ENCODE measurements around the gene PM20D2.

PM20D2 gene

GRCh38 chr6:89145091-89145955 is 532 bp upstream of the PM20D2 start:
- DNase-seq: peak; percentile 21

GRCh38 chr6:89146718-89147700 is 1.2 kb downstream of the PM20D2 start:
- DNase-seq: peak; percentile 20

- DNase-seq: no peak
These were observed 2.3 kb downstream of the PM20D2 start for GRCh38 chr6:89148016-89148750.

DNA sequence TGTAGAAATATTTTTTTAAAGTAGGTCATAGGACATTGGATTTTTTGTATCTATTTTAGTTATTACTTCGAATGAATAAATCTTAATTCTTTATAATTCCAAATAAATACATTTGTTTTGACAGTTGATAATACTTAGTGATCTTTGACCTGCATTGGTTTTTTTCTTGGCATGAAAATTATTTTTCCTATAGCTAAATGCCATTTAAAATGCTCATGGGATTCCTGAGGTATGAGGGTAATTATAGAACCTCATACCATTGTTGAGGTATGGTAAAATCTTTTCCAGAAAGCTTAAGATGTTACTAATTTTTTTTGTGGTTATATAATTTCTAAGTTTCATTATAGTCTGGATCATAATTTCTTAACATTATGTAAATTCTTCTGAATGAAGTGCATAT is 8.3 kb downstream of the PM20D2 start:
- DNase-seq: no peak

GRCh38 chr6:89160331-89161092 is 14.7 kb downstream of the PM20D2 start:
- no peak for DNase-seq

DNA sequence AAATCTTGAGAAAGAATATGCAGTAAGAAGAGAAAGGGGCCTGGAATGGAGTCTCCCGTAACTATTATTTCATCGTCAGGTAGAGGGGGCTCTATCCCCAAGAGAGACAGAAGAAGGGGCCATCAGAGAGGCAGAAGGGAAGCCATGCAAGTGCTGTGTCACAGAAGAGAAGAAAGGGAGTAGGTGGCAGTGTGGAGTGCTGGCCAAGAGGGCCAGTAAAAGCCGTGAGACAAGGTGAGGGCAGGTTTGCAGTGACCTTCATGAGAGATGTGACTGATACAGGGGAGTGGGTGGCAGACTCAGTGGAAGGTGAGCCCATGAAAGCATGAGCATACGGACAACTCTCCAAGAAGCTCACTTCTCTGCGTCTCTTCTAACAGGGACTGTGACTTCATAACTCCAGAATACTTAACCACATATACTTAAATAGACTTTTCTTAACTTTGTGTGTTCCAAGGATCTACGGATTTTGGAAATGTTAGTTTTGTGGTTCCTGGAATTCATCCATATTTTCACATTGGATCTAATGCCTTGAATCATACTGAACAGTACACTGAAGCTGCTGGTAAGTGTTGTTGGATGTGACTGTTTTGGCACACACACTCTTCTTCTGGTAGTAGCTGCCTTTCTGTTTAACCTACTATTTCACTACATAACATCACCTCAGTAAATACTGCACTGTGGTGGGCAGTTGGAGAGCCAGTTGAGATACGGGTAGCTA is 15.6 kb downstream of the PM20D2 start:
- DNase-seq: no peak

DNA sequence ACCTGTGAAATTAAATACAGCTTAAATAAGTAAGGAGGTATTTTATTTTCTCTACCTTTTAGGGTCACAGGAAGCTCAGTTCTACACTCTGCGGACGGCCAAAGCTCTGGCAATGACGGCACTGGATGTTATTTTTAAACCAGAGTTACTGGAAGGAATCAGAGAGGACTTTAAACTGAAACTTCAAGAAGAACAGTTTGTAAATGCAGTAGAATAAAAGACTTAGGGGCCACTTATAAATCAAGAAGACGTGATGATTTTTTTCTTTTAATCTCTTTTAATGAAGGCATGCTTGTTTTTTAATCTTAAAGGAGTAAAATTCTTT is 16.2 kb downstream of the PM20D2 start:
- DNase-seq: no peak

DNA sequence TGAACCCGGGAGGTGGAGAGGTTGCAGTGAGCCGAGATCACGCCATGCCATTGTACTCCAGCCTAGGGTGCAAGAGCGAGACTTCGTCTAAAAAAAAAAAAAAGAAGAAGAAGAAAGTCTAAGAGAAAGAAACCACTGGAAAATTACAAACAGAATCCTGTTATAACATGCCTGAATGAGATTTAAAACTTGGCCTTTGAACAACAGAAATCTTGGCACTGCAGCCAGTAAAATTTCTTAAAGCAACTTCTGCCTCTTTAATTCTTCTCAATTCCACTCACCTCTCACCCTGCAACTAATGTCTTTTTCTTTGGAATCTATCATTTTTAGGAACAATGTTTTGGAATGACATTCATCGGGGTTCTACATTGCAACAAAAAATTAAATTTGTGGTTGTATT is 26.3 kb downstream of the PM20D2 start:
- DNase-seq: no peak

- no peak for DNase-seq
These were observed 27.8 kb downstream of the PM20D2 start for GRCh38 chr6:89173634-89174033.

GRCh38 chr6:89180112-89180511 is 34.3 kb downstream of the PM20D2 start:
- no peak for DNase-seq

DNA sequence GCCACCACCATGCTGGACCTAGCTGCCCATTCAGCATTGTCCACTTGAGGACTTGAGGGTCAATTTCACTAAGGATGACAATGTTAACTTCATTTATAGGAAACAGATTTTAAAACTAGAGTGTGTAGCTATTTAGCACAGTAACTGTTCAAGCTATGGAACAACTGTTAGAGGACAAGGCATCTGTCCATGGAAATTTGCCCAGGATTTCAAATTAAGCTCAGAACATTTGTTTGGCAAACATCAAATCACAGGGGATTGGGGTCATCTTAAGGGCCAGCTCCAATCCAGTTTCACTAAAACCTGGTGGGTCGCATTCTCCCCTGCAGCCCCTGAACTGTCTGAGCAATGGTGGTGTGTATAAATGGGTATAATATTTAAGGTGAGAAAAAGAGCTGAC is 35.1 kb downstream of the PM20D2 start:
- DNase-seq: no peak

DNA sequence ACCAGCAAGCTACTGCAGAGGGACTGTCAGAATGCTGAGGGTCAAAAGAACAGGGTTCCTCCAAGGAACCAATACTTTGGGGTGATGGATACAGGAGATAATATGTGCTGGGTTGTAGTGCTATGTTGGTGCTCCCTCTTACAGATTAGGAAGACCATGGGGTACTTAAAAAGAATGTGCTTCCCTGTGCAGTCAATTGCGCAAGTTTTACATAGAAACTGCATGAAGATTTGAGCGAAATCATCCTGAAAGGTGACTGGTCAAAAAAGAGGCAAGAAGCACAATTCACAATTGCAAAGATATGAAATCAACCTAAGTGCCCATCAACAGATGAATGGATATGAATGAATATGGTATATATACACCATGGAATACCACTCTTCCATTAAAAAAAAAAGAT is 37.4 kb downstream of the PM20D2 start:
- no peak for DNase-seq

- DNase-seq: no peak
These were observed 38.5 kb downstream of the PM20D2 start for GRCh38 chr6:89184344-89184743.

- DNase-seq: no peak
These were observed 40.9 kb downstream of the PM20D2 start for GRCh38 chr6:89186762-89187161.

- no peak for DNase-seq
These were observed 41.6 kb downstream of the PM20D2 start for GRCh38 chr6:89187504-89187903.

- DNase-seq: no peak
These were observed 44.9 kb downstream of the PM20D2 start for GRCh38 chr6:89190741-89191140.

GRCh38 chr6:89194559-89194958 is 48.7 kb downstream of the PM20D2 start:
- DNase-seq: no peak

DNA sequence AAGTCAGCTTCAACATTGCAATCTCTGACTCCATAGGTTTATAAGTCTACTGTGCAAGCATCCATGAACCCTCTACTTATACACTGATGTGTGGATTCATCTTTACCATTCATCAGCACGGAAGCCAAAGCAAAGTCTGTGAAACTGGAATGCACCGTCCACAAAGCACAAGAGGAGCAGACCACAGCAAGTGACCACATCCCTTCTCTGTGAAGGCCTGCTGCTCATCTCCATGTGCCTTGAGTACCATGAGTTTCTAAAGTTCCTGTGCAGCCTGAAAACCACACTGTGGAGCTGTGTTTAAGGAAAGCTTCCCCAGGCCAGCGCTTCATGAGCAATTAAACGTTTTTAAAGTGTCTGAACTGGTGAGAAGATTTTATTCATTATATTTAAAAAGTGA is 51.3 kb downstream of the PM20D2 start:
- DNase-seq: no peak

DNA sequence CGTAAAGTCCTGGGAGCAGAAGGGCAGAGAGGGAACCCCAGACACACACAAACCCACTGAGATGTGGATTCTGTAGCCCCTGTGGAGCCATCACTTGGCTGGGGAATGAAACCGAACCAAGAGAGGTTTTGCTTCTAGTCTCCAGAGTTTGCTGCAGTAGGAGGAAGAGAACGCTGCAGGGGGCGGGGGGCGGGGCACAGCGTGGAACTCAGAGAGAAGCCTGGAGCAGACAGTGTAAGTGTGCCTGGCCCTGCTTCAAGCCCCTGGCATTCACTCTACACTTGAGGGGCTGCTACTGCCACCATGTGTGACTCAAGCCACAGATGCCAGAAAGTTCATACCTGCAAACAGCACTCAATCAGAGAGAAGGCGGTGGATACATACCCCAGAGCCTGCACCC is 52.4 kb downstream of the PM20D2 start:
- DNase-seq: no peak

DNA sequence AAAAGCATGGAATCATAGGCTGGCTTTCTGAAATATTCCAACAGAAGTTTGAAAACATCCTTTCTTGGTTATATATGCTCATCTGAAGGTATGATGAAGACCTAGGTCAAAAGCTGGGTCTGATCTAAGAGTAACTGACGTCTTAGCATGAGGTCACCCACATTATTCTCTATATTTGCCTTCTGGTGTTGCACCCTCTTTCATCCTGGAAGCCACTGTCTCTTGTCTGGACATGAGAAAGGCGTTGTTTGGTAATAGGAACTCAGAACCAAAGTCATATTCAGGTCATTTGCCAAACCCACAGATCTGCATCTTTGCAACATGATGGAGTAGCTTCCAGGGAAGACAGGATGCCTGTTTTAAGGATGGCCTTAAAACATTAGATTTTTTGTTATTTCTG is 53.7 kb downstream of the PM20D2 start:
- no peak for DNase-seq

GRCh38 chr6:89200706-89201215 is 54.9 kb downstream of the PM20D2 start:
- no peak for DNase-seq

- DNase-seq: no peak
These were observed 58.2 kb downstream of the PM20D2 start for GRCh38 chr6:89204096-89204495.
